Kidney epithelial cell (primary cell): ENCODE measurements around the gene KRT12. TPM values are rescaled to one million over a fixed set of nuclear protein-coding genes. Genes with fewer than 3 reads are reported as not detected.

Experiments
- DNase-seq: peaks from one replicate; pipeline ENCODE4 v3.0.0-alpha.2; 2010; ENCODE audit warnings: low read depth
- H3K27me3 ChIP-seq: 2 replicates; pipeline ENCODE4 v1.6.0; 2011; ENCODE audit warnings: low read length; ENCODE audit not compliant: control insufficient read depth, insufficient read depth
- H3K36me3 ChIP-seq: 2 replicates; pipeline ENCODE4 v1.5.1; 2011; ENCODE audit warnings: low read length; ENCODE audit not compliant: control insufficient read depth, insufficient read depth
- H3K4me3 ChIP-seq: 2 replicates; pipeline ENCODE4 v1.5.1; 2011; ENCODE audit warnings: low read depth, mild to moderate bottlenecking, control low read depth, low read length
- CTCF ChIP-seq: IDR thresholded peaks from 2 replicates; pipeline ENCODE4 v1.5.1; 2011; ENCODE audit warnings: mild to moderate bottlenecking, moderate library complexity, low read length, control low read depth, inconsistent platforms; ENCODE audit not compliant: insufficient read depth, poor library complexity, severe bottlenecking
- total RNA-seq: library from RNA; depleted of rRNA; stranded (reverse); fragments of >200 nt; gene quantifications from 2 replicates; pipeline ENCODE4 v1.2.3, GENCODE V29; 2015

The KRT12 gene
- total RNA-seq, 1 donor from 2014 or later, result not detected

GRCh38 chr17:40903129-40903847, 36.3 kb upstream of the KRT12 start:
- peak; percentile 94 for DNase-seq
- H3K36me3 ChIP-seq, result no peaks in the 10 kb centered on the region
- no peaks in the 10 kb centered on the region for H3K27me3 ChIP-seq
- H3K4me3 ChIP-seq, result no peak overlapping the region
- no peak for TF ChIP-seq CTCF

- H3K36me3 ChIP-seq, result no peaks in the 10 kb centered on the region
- no peaks in the 10 kb centered on the region for H3K27me3 ChIP-seq
- no peak for DNase-seq
- no peak for TF ChIP-seq CTCF
- H3K4me3 ChIP-seq, result no peak overlapping the region
These were observed 35.5 kb upstream of the KRT12 start for GRCh38 chr17:40902498-40902897.

- Histone ChIP-seq H3K27me3 (no peaks in the 10 kb centered on the region), H3K4me3 (no peak overlapping the region), H3K36me3 (no peaks in the 10 kb centered on the region)
- TF ChIP-seq CTCF, result no peak
- peak; percentile 61 for DNase-seq
These were observed 35.0 kb upstream of the KRT12 start for GRCh38 chr17:40901981-40902474.

- no peak overlapping the region for H3K4me3 ChIP-seq
- H3K36me3 ChIP-seq, result no peaks in the 10 kb centered on the region
- no peak for TF ChIP-seq CTCF
- H3K27me3 ChIP-seq, result no peaks in the 10 kb centered on the region
- no peak for DNase-seq
These were observed 33.9 kb upstream of the KRT12 start for GRCh38 chr17:40900809-40901356.

- Histone ChIP-seq H3K4me3 (no peak overlapping the region), H3K27me3 (no peaks in the 10 kb centered on the region), H3K36me3 (no peaks in the 10 kb centered on the region)
- DNase-seq, result no peak
- no peak for TF ChIP-seq CTCF
These were observed 30.0 kb upstream of the KRT12 start for GRCh38 chr17:40896916-40897455.
